CD4-positive, alpha-beta T cell treated with Interleukin-12 subunit alpha and Interleukin-12 subunit beta, for 1 hour (primary cell): ENCODE measurements around the gene BUB1B.
"Not testable (repeated sequence)": the region's sequence is repeated elsewhere in the genome, so short reads cannot be mapped to it uniquely, and the experiment has no call there.

Experiments used
- DNase-seq: peaks from one replicate; pipeline ENCODE4 v3.0.0-alpha.2; 2020

BUB1B gene

DNA sequence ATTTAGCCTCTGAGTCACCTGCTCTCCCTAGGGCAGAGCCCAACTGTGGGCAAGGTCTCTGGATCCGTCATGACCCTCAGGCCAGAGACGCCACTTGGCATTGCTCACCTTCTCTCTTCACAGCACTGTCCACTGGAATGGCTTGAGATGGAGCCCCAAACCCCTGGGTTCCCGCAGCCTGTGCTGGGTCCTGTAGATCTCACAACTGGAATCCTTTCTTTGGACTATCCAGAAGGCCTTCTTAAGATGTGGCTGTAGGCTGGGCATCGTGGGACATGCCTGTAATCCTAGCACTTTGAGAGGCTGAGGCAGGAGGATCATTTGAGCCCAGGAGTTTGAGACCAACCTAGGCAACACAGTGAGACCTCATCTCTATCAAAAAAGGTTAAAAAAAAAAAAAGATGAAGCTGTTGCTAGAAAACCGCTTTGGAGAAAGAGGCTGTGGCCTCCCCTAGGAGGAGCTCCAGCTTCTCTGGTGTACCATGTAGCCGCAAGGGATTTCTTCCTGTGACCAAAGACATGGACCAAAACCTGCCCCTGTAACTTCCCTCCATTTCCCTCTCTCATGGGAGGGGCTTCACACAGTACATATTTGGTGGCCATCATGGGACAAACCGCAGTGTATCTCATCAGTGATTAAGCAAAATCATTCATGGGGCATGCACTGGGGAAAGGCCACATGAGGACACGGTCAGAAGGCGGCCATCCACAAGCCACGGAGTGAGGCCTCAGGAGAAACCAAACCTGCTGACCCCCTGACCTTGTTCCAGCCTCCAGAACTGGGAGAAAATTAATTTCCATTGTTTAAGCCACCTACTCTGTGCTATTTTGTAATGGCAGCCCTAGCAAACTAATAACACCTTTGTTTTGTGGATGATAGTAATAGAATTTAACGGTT, 23.3 kb upstream of the BUB1B start:
- no peak for DNase-seq

DNA sequence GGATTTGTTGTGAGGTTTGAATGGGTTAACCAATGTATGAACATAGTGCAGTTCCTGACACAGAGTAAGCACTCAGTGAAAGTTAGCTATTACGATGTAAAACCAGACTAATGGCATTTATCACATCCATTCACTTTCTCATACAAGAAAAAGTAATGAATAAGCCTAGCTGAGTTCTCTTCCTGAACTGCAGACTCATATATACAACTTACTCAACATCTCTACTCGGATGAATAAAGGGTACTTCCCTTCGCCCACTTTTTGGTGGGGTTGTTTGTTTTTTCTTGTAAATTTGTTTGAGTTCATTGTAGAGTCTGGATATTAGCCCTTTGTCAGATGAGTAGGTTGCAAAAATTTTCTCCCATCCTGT, 22.7 kb upstream of the BUB1B start:
- not testable (repeated sequence) for DNase-seq

DNA sequence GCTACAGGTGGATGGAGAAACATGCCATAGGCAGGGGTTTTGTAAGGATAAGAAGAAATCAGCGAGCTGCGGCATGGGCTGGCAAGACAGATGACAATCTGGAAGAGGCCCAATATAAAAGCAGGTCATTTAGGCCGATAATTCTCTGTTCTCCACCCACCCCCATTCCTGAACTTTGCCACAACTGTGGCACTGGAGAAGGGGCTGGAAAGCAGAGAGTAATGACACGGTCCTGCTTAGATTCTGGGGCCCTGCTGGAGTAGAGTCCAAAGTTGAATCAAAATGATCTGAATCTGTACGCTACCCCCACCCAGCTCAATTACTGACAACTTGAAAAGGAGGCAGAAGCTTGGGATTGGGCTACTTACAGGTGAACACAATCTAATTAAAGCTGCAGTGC, 18.4 kb upstream of the BUB1B start:
- no peak for DNase-seq

DNA sequence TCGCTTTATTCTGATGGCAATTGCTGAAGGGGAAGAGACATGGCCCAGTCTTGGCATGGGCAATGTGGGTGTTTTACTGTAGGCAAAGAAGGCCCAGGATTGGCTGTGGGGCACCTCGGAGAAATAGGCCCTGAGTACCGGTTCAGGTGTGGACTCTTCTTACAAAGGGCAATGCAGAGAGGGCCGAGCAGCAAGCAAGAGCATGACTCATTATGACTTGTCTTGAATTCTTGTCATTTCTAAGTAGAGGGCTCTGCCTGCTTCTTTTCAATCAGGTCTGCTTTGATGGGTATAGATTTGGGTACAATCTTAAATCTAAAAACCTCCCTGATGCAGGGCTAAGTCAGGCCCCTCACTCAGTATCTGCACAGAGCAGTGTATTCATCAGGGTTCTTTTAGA, 14.8 kb upstream of the BUB1B start:
- DNase-seq, result no peak

- no peak for DNase-seq
These were observed 11.5 kb upstream of the BUB1B start for GRCh38 chr15:40149339-40149738.

- DNase-seq, result no peak
These were observed 10.5 kb upstream of the BUB1B start for GRCh38 chr15:40150163-40150925.

GRCh38 chr15:40151499-40151898, 9.4 kb upstream of the BUB1B start:
- DNase-seq, result no peak

DNA sequence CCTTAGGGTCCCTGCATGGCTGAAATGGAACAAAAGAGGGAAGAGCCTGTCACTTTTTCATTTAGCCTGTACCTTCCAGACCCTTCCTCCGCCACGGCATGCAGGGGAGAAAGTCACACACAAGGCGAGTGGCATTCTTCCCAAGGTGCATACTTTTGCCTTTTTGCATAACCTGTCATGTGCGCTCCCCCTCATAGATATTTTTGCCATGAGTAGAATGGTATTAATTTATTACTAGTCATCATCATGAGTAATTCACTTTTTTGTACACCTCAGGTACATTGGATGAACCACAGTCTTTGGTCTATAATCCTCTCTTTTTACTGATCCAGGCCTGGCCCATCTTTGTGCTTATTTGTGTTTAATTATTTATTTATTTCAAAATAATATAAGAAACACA, 8.9 kb upstream of the BUB1B start:
- no peak for DNase-seq

GRCh38 chr15:40154821-40155220, 6.0 kb upstream of the BUB1B start:
- not testable (repeated sequence) for DNase-seq

GRCh38 chr15:40155270-40155910, 5.5 kb upstream of the BUB1B start:
- no peak for DNase-seq

DNA sequence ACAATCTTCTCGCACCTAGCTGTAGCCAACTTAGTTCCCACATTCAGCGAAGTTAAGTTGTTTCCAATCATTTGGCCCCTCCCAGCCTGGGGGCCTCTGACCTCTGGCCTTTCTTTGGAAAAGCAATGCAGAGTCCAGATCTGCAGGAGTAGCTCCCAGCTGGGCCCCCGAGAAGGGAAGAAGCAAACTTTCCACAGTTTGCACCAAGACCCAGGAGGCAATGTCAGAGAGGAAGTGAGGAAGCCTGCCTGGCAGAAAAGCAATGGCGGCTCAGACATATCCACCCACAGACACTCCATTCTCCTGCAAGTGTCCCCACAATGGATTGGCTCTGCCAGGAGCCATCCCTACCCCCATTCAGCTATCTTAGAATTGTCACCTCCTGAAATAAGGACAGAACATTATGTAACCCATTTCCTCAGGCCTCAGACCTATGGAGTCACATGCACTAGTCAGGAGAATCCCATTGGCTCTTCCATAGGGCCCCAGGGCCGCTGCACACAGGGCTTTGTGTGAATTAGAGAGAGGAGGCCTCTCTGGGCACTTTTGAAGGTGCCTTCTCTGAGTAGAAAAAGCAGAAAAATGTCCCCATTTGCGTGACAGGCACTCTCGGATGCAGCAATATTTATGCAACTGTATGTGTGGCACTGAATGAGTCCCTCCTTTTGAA, 3.0 kb upstream of the BUB1B start:
- no peak for DNase-seq

- DNase-seq, result no peak
These were observed 848 bp upstream of the BUB1B start for GRCh38 chr15:40160021-40160420.

DNA sequence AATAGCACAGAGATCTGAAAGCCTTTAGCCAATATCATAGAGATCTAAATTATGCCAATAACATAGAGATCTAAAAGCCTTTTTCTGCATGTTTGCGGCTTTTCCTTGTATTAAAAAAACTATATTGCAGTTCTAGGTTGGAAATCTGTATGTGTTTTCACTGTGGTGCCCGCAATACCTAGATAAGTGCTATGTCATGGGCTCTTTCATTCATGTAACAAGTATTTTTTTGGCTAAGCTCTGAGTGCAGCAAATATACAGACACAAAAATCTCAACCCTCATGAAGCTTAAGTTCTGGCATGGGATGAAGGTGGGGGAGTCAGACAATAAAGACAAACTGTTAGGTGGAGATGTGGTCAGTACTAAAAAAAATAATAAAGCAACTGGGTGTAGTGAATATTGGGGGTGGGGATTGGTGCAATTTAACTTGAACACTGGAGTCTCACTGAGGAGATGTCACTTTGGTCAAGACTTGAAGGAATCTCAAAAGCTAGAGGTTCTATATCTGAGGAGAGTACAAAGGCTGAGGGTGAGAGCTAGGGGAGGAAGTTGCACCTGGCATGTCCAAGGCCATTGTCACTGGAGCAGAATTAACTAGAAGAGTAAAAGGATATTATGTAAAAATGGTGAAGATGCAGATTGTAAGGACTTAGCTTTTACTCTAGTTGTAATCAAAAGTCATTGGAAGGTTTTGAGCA, 973 bp downstream of the BUB1B start:
- DNase-seq, result no peak

DNA sequence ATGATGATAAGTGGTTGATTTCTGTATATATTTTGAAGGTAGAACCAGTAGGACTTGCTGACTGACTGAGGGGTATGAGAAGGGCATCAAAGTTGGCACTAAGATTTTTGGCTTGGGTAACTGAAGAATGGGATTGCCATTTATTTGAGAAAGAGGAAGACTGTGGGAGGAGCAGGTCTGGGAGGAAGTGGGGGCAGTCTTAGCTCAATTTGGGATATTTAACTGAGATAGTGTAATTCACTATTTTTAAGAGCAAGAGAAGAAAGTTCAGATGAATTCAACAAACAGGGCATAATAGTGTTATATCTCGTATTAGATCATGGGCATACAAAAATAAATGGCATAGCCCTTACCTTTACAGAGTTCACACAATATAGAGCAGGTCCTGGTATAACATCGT, 1.7 kb downstream of the BUB1B start:
- DNase-seq, result no peak

- no peak for DNase-seq
These were observed 3.0 kb downstream of the BUB1B start for GRCh38 chr15:40163657-40164416.

- not testable (repeated sequence) for DNase-seq
These were observed 6.5 kb downstream of the BUB1B start for GRCh38 chr15:40167374-40167773.

GRCh38 chr15:40175160-40175559, 14.3 kb downstream of the BUB1B start:
- no peak for DNase-seq

- no peak for DNase-seq
These were observed 21.6 kb downstream of the BUB1B start for GRCh38 chr15:40182358-40183029.

GRCh38 chr15:40183636-40184463, 23.0 kb downstream of the BUB1B start:
- no peak for DNase-seq

- no peak for DNase-seq
These were observed 29.7 kb downstream of the BUB1B start for GRCh38 chr15:40190591-40190990.
